ENCODE data around the gene CTNNA3.

DNA sequence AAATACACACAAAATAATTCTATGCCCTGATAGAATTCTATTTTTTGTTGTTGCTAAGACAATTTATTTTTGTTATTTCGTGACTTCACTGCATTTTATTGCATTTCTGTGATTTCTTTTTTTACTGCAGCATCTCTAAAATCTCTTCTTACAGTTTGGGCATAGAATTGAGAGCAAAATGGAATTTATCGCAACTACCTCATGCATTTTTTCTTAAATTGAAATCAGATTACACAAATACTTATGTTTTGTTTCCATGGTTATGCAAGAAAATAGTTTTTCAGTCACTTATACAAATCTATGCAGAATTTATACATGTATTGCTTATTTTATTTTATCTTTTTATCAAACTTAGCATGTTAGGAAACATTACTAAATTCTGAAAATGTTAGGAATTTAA lies 1552.0 kb downstream of the CTNNA3 start:
- TF ChIP-seq ZFX (IDR thresholded peaks at IDR 0.05) (no peak), TCF7L2 (IDR thresholded peaks at IDR 0.05; ENCODE audit: borderline replicate concordance, extremely low read depth, insufficient read depth, insufficient read length) (no peak), EZH2phosphoT487 (IDR thresholded peaks at IDR 0.05; ENCODE audit: borderline replicate concordance) (no peak), CTCF (IDR thresholded peaks at IDR 0.05 in 2 of 3, conservative IDR thresholded peaks at IDR 0.05 in 1 of 3; ENCODE audit: borderline replicate concordance in 1 of 3, insufficient read depth in 1 of 3, low read depth in 2 of 3, low read length in 2 of 3) (no peak), EZH2 (IDR thresholded peaks at IDR 0.05) (no peak), FOSL1 (IDR thresholded peaks at IDR 0.05; ENCODE audit: low read depth) (no peak), YY1 (IDR thresholded peaks at IDR 0.05; ENCODE audit: extremely low read depth, insufficient replicate concordance, low read depth, low read length) (no peak), RAD21 (IDR thresholded peaks at IDR 0.05; ENCODE audit: low read depth) (no peak), POLR2AphosphoS5 (IDR thresholded peaks at IDR 0.05; ENCODE audit: low read depth, low read length) (no peak), REST (IDR thresholded peaks at IDR 0.05; ENCODE audit: low read depth) (no peak)
